H9 (cell line): ENCODE results near the gene ABCC2. TPM values are rescaled to one million over a fixed set of nuclear protein-coding genes. Genes with fewer than 3 reads are reported as not detected.

ENCODE experiments used
- DNase-seq: peaks from one replicate; pipeline ENCODE4 v3.0.0-alpha.2; 2017
- H2AFZ ChIP-seq: one replicate; pipeline ENCODE4 v1.6.1; 2013; ENCODE audit warnings: mild to moderate bottlenecking, low read length, control low read depth, moderate library complexity
- H2AK5ac ChIP-seq: 2 replicates; pipeline ENCODE4 v1.6.1; 2013; ENCODE audit warnings: low read length, control low read depth, mixed read lengths; ENCODE audit not compliant: insufficient read length
- H2BK120ac ChIP-seq: one replicate; pipeline ENCODE4 v1.6.1; 2013; ENCODE audit warnings: low read depth, mild to moderate bottlenecking, low read length, control low read depth, inconsistent platforms; ENCODE audit not compliant: poor library complexity, severe bottlenecking
- H2BK12ac ChIP-seq: 2 replicates; pipeline ENCODE4 v1.6.1; 2013; ENCODE audit warnings: low read length, control low read depth, mixed read lengths, low read depth; ENCODE audit not compliant: insufficient read length
- H2BK15ac ChIP-seq: 2 replicates; pipeline ENCODE4 v1.6.1; 2013; ENCODE audit warnings: low read depth, low read length, control low read depth
- H2BK20ac ChIP-seq: one replicate; pipeline ENCODE4 v1.6.1; 2013; ENCODE audit warnings: low read depth, mild to moderate bottlenecking, low read length, control low read depth, inconsistent platforms; ENCODE audit not compliant: poor library complexity, severe bottlenecking
- H2BK5ac ChIP-seq: 2 replicates; pipeline ENCODE4 v1.6.1; 2013; ENCODE audit warnings: low read length, control low read depth, mixed read lengths; ENCODE audit not compliant: insufficient read length
- H3K14ac ChIP-seq: 2 replicates; pipeline ENCODE4 v1.6.1; 2013; ENCODE audit warnings: low read length, control low read depth; ENCODE audit not compliant: insufficient read depth
- H3K18ac ChIP-seq: 2 replicates; pipeline ENCODE4 v1.6.1; 2013; ENCODE audit warnings: low read depth, mild to moderate bottlenecking, mixed read lengths, low read length, control low read depth; ENCODE audit not compliant: insufficient read length
- H3K23ac ChIP-seq: 2 replicates; pipeline ENCODE4 v1.6.1; 2013; ENCODE audit warnings: low read length, control low read depth, mixed read lengths, low read depth; ENCODE audit not compliant: insufficient read length
- H3K23me2 ChIP-seq: 2 replicates; pipeline ENCODE4 v1.6.1; 2013; ENCODE audit warnings: low read depth, mild to moderate bottlenecking, mixed read lengths, low read length, control low read depth; ENCODE audit not compliant: insufficient read length, poor library complexity, severe bottlenecking
- H3K27ac ChIP-seq: 2 replicates; pipeline ENCODE4 v1.5.1; 2013; ENCODE audit warnings: low read length, control low read depth, mixed read lengths, low read depth; ENCODE audit not compliant: insufficient read length
- H3K27me3 ChIP-seq: 2 replicates; pipeline ENCODE4 v1.6.1; 2013; ENCODE audit warnings: low read length, control low read depth, inconsistent platforms; ENCODE audit not compliant: insufficient read depth
- H3K4ac ChIP-seq: 2 replicates; pipeline ENCODE4 v1.6.1; 2013; ENCODE audit warnings: low read depth, mild to moderate bottlenecking, control low read depth, inconsistent platforms, low read length, moderate library complexity
- H3K4me1 ChIP-seq: 2 replicates; pipeline ENCODE4 v1.6.1; 2013; ENCODE audit warnings: low read length, control low read depth, inconsistent platforms; ENCODE audit not compliant: insufficient read depth
- H3K4me2 ChIP-seq: 2 replicates; pipeline ENCODE4 v1.6.1; 2013; ENCODE audit warnings: low read length, control low read depth, mixed read lengths; ENCODE audit not compliant: insufficient read length, insufficient read depth
- H3K56ac ChIP-seq: 2 replicates; pipeline ENCODE4 v1.6.1; 2013; ENCODE audit warnings: low read depth, mild to moderate bottlenecking, mixed read lengths, low read length, control low read depth; ENCODE audit not compliant: insufficient read length
- H3K79me1 ChIP-seq: 2 replicates; pipeline ENCODE4 v1.6.1; 2013; ENCODE audit warnings: low read depth, mild to moderate bottlenecking, moderate library complexity, low read length, control low read depth, inconsistent platforms; ENCODE audit not compliant: insufficient read depth, poor library complexity, severe bottlenecking
- H3K79me2 ChIP-seq: 2 replicates; pipeline ENCODE4 v1.6.1; 2013; ENCODE audit warnings: low read length, control low read depth, inconsistent platforms; ENCODE audit not compliant: insufficient read depth
- H3K9ac ChIP-seq: 2 replicates; pipeline ENCODE4 v1.6.1; 2013; ENCODE audit warnings: low read length, control low read depth, mixed read lengths; ENCODE audit not compliant: insufficient read length; ENCODE audit errors: extremely low read depth
- H3K9me3 ChIP-seq: one replicate; pipeline ENCODE4 v1.6.1; 2013; ENCODE audit warnings: low read depth, low read length, inconsistent platforms; ENCODE audit not compliant: control insufficient read depth
- H3T11ph ChIP-seq: one replicate; pipeline ENCODE4 v1.6.1; 2013; ENCODE audit warnings: mild to moderate bottlenecking, low read length, control low read depth, inconsistent platforms
- H4K20me1 ChIP-seq: one replicate; pipeline ENCODE4 v1.6.1; 2013; ENCODE audit not compliant: control insufficient read depth, insufficient read length, insufficient read depth
- H4K5ac ChIP-seq: 2 replicates; pipeline ENCODE4 v1.6.1; 2013; ENCODE audit warnings: low read depth, mild to moderate bottlenecking, mixed read lengths, low read length, control low read depth; ENCODE audit not compliant: insufficient read length
- H4K8ac ChIP-seq: replicated peaks from 2 replicates; pipeline ENCODE4 v1.6.1; 2013; ENCODE audit warnings: low read length, control low read depth, mixed read lengths, low read depth; ENCODE audit not compliant: insufficient read length
- H4K91ac ChIP-seq: 2 replicates; pipeline ENCODE4 v1.6.1; 2013; ENCODE audit warnings: low read depth, mild to moderate bottlenecking, moderate library complexity, mixed read lengths, low read length, control low read depth; ENCODE audit not compliant: insufficient read length
- H3K27ac Mint-ChIP-seq, 3 experiments: 2 replicates in 2 of 3; 3 replicates in 1 of 3; pipeline ENCODE4 v1.8.0; 2020 to 2021; ENCODE audit warnings: mixed read lengths in 3 of 3, mild to moderate bottlenecking in 1 of 3, moderate library complexity in 1 of 3
- H3K27me3 Mint-ChIP-seq: 2 replicates; pipeline ENCODE4 v1.8.0; 2021; ENCODE audit warnings: low read depth, mild to moderate bottlenecking, moderate library complexity, mixed read lengths
- H3K36me3 Mint-ChIP-seq, 3 experiments: 2 replicates in 2 of 3; 3 replicates in 1 of 3; pipeline ENCODE4 v1.8.0; 2020 to 2021; ENCODE audit warnings: low read depth in 3 of 3, mixed read lengths in 3 of 3; ENCODE audit not compliant: insufficient read depth in 1 of 3
- H3K4me1 Mint-ChIP-seq, 2 experiments: 2 replicates each; pipeline ENCODE4 v1.8.0; 2020; ENCODE audit warnings: mixed read lengths in 2 of 2
- H3K4me3 Mint-ChIP-seq, 2 experiments: 2 replicates in 1 of 2; 3 replicates in 1 of 2; pipeline ENCODE4 v1.8.0; 2020 to 2021; ENCODE audit warnings: mild to moderate bottlenecking in 2 of 2, mixed read lengths in 2 of 2, moderate library complexity in 1 of 2
- H3K9me3 Mint-ChIP-seq, 2 experiments: 2 replicates in 1 of 2; 3 replicates in 1 of 2; pipeline ENCODE4 v1.8.0; 2020; ENCODE audit warnings: mild to moderate bottlenecking in 2 of 2, mixed read lengths in 2 of 2, moderate library complexity in 1 of 2
- WGBS: extraction: QIAGEN DNeasy Blood & Tissue Kit; methylation state at CpG from one replicate; pipeline ENCODE4 v1.1.7; 2013; ENCODE audit warnings: missing lambda C conversion rate, low lambda C conversion rate, mixed read lengths; ENCODE audit not compliant: insufficient read length; ENCODE audit errors: extremely low coverage; 5-methylcytosine and 5-hydroxymethylcytosine counted together
- total RNA-seq: library from RNA; stranded (reverse); gene quantifications from 2 replicates; pipeline ENCODE4 v1.2.1, GENCODE V29; 2021
- TF ChIP-seq, protein P1 (sequence below): fragments of 200-600 bp; sonication (generic); conservative IDR thresholded peaks from 3 replicates; pipeline ENCODE4 v1.8.0; 2021; ENCODE audit warnings: antibody characterized with exemption, mild to moderate bottlenecking

ABCC2 gene
- total RNA-seq, 1 experiment from 2014 or later, result 0.68 TPM

DNA sequence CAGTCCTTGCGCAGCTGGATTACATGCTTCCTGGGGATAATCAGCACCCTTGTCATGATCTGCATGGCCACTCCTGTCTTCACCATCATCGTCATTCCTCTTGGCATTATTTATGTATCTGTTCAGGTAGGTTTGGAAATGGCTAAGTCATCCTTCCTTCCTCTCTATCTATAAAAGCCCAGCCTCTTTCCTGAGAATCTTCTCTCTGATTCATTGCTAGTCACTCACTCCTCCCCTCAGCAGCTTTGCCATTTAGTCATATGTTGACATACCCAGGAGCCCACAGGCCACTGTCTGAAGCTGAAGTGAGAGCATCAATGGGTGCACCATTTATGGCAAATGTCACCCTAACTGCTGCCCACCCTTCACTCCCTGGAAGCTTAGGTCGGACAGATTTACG, 52.0 kb downstream of the ABCC2 start:
- Histone ChIP-seq H3K27me3 (no peaks in the 10 kb centered on the region), H2BK120ac (no peak overlapping the region), H3K18ac (no peak overlapping the region), H3K9me3 (no peaks in the 10 kb centered on the region), H3K56ac (no peak overlapping the region), H2BK12ac (no peak overlapping the region), H3K14ac (no peak overlapping the region), H4K20me1 (no peaks in the 10 kb centered on the region), H3T11ph (no peak overlapping the region), H2AK5ac (no peak overlapping the region), H2BK5ac (no peak overlapping the region), H3K79me1 (no peaks in the 10 kb centered on the region), H3K9ac (no peak overlapping the region), H4K5ac (no peak overlapping the region), H2AFZ (no peak overlapping the region), H3K27ac (no peak overlapping the region), H2BK15ac (no peak overlapping the region), H3K79me2 (no peaks in the 10 kb centered on the region), H3K4ac (no peak overlapping the region), H2BK20ac (no peak overlapping the region), H3K23ac (no peak overlapping the region), H4K8ac (no peak overlapping the region), H3K4me1 (no peaks in the 10 kb centered on the region), H3K23me2 (no peaks in the 10 kb centered on the region), H4K91ac (no peak overlapping the region), H3K4me2 (no peak overlapping the region)
- no peak overlapping the region for H3K27ac Mint-ChIP-seq
- H3K4me1 Mint-ChIP-seq, result no peaks in the 10 kb centered on the region
- H3K9me3 Mint-ChIP-seq, result peaks cover 5% of the 10 kb centered on the region in 2 experiments; a peak in 2 of 5 replicates
- DNase-seq, result no peak
- TF ChIP-seq, protein P1, sequence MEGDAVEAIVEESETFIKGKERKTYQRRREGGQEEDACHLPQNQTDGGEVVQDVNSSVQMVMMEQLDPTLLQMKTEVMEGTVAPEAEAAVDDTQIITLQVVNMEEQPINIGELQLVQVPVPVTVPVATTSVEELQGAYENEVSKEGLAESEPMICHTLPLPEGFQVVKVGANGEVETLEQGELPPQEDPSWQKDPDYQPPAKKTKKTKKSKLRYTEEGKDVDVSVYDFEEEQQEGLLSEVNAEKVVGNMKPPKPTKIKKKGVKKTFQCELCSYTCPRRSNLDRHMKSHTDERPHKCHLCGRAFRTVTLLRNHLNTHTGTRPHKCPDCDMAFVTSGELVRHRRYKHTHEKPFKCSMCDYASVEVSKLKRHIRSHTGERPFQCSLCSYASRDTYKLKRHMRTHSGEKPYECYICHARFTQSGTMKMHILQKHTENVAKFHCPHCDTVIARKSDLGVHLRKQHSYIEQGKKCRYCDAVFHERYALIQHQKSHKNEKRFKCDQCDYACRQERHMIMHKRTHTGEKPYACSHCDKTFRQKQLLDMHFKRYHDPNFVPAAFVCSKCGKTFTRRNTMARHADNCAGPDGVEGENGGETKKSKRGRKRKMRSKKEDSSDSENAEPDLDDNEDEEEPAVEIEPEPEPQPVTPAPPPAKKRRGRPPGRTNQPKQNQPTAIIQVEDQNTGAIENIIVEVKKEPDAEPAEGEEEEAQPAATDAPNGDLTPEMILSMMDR, result no peak
- H3K27me3 Mint-ChIP-seq, result peaks cover 7% of the 10 kb centered on the region
- no peaks in the 10 kb centered on the region; a peak in 2 of 7 replicates for H3K36me3 Mint-ChIP-seq
- WGBS, result no CpG with 5 or more reads among the region's 4 CpGs
- no peak overlapping the region for H3K4me3 Mint-ChIP-seq
